Measurements from ENCODE around the gene RAPGEF1. TPM values are rescaled to one million over a fixed set of nuclear protein-coding genes. Genes with fewer than 3 reads are reported as not detected.
A peak's percentile ranks its signal among the peaks of the same experiment; 100 is the strongest.

Gene RAPGEF1
- total and polyA plus RNA-seq, 2 of the 13 experiments (the other 11 are each of a cell fraction or from before 2014, with no cell fraction given), result 21.2 to 38.9 TPM

GRCh38 chr9:131605770-131606590, 133.9 kb downstream of the RAPGEF1 start (continued):
- TF ChIP-seq EP300 (IDR thresholded peaks at IDR 0.05; ENCODE audit: low read depth in 2 of 2, low read length in 2 of 2) (peak; percentile 63 to 90; a peak in 3 of 4 replicates), EP300 (CRISPR knock-in tag; IDR thresholded peaks at IDR 0.05; ENCODE audit: borderline replicate concordance) (peak; percentile 80), ZNF775 (CRISPR knock-in tag; IDR thresholded peaks at IDR 0.05; ENCODE audit: borderline replicate concordance) (no peak), GZF1 (CRISPR knock-in tag; IDR thresholded peaks at IDR 0.05) (no peak), AHDC1 (CRISPR knock-in tag; IDR thresholded peaks at IDR 0.05; ENCODE audit: borderline replicate concordance) (peak; percentile 78; the same call in 1 of the 2 replicates), HDAC2 (CRISPR knock-in tag; IDR thresholded peaks at IDR 0.05) (peak; percentile 94), NCOA1 (CRISPR knock-in tag; IDR thresholded peaks at IDR 0.05) (no peak), CREB3 (CRISPR knock-in tag; IDR thresholded peaks at IDR 0.05) (no peak), ZNF367 (CRISPR knock-in tag; IDR thresholded peaks at IDR 0.05; ENCODE audit: borderline replicate concordance) (no peak), EED (CRISPR knock-in tag; IDR thresholded peaks at IDR 0.05) (no peak), SRSF1 (optimal IDR thresholded peaks at IDR 0.05; ENCODE audit: low read depth, low read length) (no peak), TERF1 (CRISPR knock-in tag; IDR thresholded peaks at IDR 0.05) (no peak), ZBTB2 (CRISPR knock-in tag; IDR thresholded peaks at IDR 0.05; ENCODE audit: low read depth) (no peak), DMAP1 (CRISPR knock-in tag; IDR thresholded peaks at IDR 0.05) (peak; percentile 93), ADNP (CRISPR knock-in tag; IDR thresholded peaks at IDR 0.05) (peak; percentile 70; the same call in 1 of the 2 replicates), IRF9 (CRISPR knock-in tag; IDR thresholded peaks at IDR 0.05; ENCODE audit: borderline replicate concordance) (no peak)
